ENCODE results near the gene GNAT1. TPM values are rescaled to one million over a fixed set of nuclear protein-coding genes. Genes with fewer than 3 reads are reported as not detected.

GNAT1 gene
- total and polyA plus RNA-seq, 2 of the 13 experiments (the other 11 are each of a cell fraction or from before 2014, with no cell fraction given): 0.15 TPM; not detected in 1

DNA sequence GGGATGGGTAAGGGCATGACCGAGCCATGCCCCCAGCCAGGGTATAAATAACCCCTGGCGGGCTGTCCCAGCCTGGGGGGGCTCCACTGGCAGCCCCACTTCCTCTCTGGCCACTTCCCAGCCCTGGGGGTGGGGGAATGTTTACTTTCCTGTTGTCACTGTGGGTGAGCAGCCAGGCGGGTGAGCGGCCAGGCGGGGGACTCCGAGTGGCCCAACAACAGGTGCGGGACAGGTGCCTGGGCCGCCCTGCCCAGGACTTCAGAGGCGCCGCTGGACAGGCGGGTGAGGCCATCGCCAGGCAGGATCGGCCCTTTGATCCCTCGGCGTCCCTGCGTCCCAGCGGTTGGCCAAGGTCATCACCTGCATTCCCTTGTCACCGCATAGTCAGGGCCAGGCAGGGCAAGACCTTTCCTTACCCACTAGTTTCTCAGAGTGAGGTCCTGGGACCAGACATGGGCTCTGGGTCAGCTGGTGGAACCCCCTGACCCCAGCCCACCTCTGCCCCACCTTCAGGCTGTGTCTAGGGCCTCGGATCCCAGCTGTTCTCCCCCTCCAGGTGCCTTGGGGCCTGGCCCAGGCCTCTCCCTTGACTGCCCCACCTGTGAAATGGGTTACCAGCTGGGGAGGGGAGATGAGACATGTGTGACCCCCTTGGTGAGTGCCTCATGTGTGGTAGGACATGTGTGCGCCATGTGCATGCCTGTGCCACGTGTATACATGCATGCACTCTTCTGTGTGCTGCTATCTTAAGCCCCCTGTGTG lies 19.7 kb upstream of the GNAT1 start (continued):
- TF ChIP-seq ZXDC (CRISPR knock-in tag; IDR thresholded peaks at IDR 0.05) (0 out of 2 replicates have a peak, but pooled peaks have one; percentile 78), AKAP8 (CRISPR knock-in tag; IDR thresholded peaks at IDR 0.05) (peak; percentile 98), ZNF777 (CRISPR knock-in tag; IDR thresholded peaks at IDR 0.05) (no peak), KLF6 (CRISPR knock-in tag; IDR thresholded peaks at IDR 0.05) (peak; percentile 65; the same call in 1 of the 2 replicates), SOX13 (IDR thresholded peaks at IDR 0.05) (peak; percentile 82), SOX13 (CRISPR knock-in tag; conservative IDR thresholded peaks at IDR 0.05 in 1 of 2, IDR thresholded peaks at IDR 0.05 in 1 of 2) (peak in 1 of 2 experiments; percentile 96; a peak in 2 of 4 replicates), HOXA3 (CRISPR knock-in tag; IDR thresholded peaks at IDR 0.05) (peak; percentile 97), SCMH1 (CRISPR knock-in tag; IDR thresholded peaks at IDR 0.05; ENCODE audit: borderline replicate concordance) (no peak), ZBTB21 (CRISPR knock-in tag; IDR thresholded peaks at IDR 0.05) (peak; percentile 63; the same call in 1 of the 2 replicates), JARID2 (CRISPR knock-in tag; IDR thresholded peaks at IDR 0.05; ENCODE audit: insufficient replicate concordance) (peak; percentile 63), CEBPB (IDR thresholded peaks at IDR 0.05; ENCODE audit: borderline replicate concordance, low read depth, low read length) (peak; percentile 77), MLXIP (CRISPR knock-in tag; IDR thresholded peaks at IDR 0.05; ENCODE audit: borderline replicate concordance) (no peak; the same call in 1 of the 2 replicates), ZFP36L2 (CRISPR knock-in tag; IDR thresholded peaks at IDR 0.05) (0 out of 2 replicates have a peak, but pooled peaks have one; percentile 47), ZNF800 (CRISPR knock-in tag; IDR thresholded peaks at IDR 0.05) (no peak), ATAD3A (CRISPR knock-in tag; IDR thresholded peaks at IDR 0.05) (no peak), TEAD2 (CRISPR knock-in tag; IDR thresholded peaks at IDR 0.05) (no peak), PITX1 (CRISPR knock-in tag; IDR thresholded peaks at IDR 0.05) (peak; percentile 96)
- TF ChIP-seq, protein P1, sequence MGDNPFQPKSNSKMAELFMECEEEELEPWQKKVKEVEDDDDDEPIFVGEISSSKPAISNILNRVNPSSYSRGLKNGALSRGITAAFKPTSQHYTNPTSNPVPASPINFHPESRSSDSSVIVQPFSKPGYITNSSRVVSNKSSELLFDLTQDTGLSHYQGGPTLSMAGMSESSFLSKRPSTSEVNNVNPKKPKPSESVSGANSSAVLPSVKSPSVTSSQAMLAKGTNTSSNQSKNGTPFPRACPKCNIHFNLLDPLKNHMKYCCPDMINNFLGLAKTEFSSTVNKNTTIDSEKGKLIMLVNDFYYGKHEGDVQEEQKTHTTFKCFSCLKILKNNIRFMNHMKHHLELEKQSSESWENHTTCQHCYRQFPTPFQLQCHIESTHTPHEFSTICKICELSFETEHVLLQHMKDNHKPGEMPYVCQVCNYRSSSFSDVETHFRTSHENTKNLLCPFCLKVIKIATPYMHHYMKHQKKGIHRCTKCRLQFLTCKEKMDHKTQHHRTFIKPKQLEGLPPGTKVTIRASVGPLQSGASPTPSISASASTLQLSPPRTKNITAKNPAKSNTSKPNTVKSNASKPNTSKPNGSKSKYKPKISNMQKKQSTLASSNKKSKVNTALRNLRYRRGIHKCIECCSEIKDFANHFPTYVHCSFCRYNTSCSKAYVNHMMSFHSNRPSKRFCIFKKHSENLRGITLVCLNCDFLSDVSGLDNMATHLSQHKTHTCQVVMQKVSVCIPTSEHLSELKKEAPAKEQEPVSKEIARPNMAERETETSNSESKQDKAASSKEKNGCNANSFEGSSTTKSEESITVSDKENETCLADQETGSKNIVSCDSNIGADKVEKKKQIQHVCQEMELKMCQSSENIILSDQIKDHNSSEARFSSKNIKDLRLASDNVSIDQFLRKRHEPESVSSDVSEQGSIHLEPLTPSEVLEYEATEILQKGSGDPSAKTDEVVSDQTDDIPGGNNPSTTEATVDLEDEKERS (CRISPR knock-in tag; IDR thresholded peaks at IDR 0.05): peak; percentile 62

Data from HepG2 (cell line).